ENCODE results near the gene SYT2. TPM values are rescaled to one million over a fixed set of nuclear protein-coding genes. Genes with fewer than 3 reads are reported as not detected.

The SYT2 gene
- total and polyA plus RNA-seq, 2 donors (not counting 1 experiment from before 2014, with no cell fraction given) = 0.03 TPM; not detected in 1

DNA sequence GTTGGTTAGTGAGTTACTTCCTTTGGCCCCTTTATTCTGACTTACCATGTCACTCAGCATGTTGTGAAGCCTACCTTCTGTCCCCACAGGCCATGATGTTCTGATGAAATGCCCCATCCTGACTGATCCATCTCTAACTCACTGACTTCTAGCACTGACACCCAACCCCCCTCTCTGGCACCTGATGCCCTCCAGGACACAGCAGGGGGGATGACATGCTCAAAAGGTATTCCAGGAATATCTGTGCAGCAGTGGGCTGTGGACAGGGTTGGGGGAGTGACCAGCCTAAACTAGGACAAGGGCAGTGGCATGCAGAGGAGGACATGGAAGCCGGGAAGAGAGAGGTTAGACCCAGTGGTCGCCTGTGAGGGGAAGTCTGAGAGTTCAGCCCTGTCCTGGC lies 25.5 kb downstream of the SYT2 start:
- peaks cover 16% of the 10 kb centered on the region for H3K27me3 ChIP-seq (ENCODE audit: control insufficient read depth, insufficient read depth, low read length)

DNA sequence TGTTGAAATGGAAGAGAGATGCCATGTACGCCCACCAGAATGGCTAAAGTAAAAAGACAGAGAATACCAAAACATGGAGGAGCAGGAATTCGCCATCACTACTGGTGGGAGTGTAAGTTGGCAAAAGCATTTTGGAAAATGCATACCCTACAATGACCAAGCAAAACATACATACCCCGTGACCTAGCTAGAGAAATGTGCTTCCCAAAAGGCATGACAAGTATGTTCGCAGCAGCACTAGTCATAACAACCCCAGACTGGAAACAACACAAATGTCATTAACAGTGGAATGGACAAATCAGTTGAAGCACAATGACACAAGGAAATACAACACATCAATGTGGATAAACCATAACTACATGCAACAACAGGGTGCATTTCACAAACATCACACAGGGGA lies 27.2 kb downstream of the SYT2 start:
- Histone ChIP-seq H3K79me2 (ENCODE audit: control insufficient read depth, insufficient read depth, low read length) (no peaks in the 10 kb centered on the region), H3K9me3 (ENCODE audit: control insufficient read depth, insufficient read depth, low read depth, low read length) (no peaks in the 10 kb centered on the region), H4K20me1 (ENCODE audit: control insufficient read depth, extremely low read depth, insufficient read depth, low read length) (no peaks in the 10 kb centered on the region), H2AFZ (ENCODE audit: low read length) (no peak overlapping the region), H3K27me3 (ENCODE audit: control insufficient read depth, insufficient read depth, low read length) (peaks cover 11% of the 10 kb centered on the region), H3K4me3 (replicated peaks in 1 of 4; ENCODE audit: control extremely low read depth in 1 of 4, insufficient read depth in 1 of 4, low read depth in 3 of 4, low read length in 4 of 4) (no peak overlapping the region), H3K4me2 (ENCODE audit: extremely low read depth, insufficient read depth, low read length) (no peak overlapping the region), H3K4me1 (ENCODE audit: control insufficient read depth, extremely low read depth, insufficient read depth, low read length) (no peaks in the 10 kb centered on the region), H3K9ac (ENCODE audit: insufficient read depth, low read length) (no peak overlapping the region), H3K27ac (ENCODE audit: insufficient read depth, low read length) (no peak overlapping the region), H3K36me3 (ENCODE audit: control insufficient read depth, insufficient read depth, low read length) (no peaks in the 10 kb centered on the region)
- no peak for TF ChIP-seq EZH2 (IDR thresholded peaks at IDR 0.05; ENCODE audit: low read length, missing control alignments)
- TF ChIP-seq, protein P1, sequence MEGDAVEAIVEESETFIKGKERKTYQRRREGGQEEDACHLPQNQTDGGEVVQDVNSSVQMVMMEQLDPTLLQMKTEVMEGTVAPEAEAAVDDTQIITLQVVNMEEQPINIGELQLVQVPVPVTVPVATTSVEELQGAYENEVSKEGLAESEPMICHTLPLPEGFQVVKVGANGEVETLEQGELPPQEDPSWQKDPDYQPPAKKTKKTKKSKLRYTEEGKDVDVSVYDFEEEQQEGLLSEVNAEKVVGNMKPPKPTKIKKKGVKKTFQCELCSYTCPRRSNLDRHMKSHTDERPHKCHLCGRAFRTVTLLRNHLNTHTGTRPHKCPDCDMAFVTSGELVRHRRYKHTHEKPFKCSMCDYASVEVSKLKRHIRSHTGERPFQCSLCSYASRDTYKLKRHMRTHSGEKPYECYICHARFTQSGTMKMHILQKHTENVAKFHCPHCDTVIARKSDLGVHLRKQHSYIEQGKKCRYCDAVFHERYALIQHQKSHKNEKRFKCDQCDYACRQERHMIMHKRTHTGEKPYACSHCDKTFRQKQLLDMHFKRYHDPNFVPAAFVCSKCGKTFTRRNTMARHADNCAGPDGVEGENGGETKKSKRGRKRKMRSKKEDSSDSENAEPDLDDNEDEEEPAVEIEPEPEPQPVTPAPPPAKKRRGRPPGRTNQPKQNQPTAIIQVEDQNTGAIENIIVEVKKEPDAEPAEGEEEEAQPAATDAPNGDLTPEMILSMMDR (conservative IDR thresholded peaks at IDR 0.05 in 1 of 2, IDR thresholded peaks at IDR 0.05 in 1 of 2; ENCODE audit: low read depth in 1 of 2, low read length in 2 of 2) = no peak
- DNase-seq (ENCODE audit: low read depth in 2 of 2) = no peak

More for the DNA sequence above, 25.5 kb downstream of the SYT2 start:
- Histone ChIP-seq H3K4me1 (ENCODE audit: control insufficient read depth, extremely low read depth, insufficient read depth, low read length) (no peaks in the 10 kb centered on the region), H3K9me3 (ENCODE audit: control insufficient read depth, insufficient read depth, low read depth, low read length) (no peaks in the 10 kb centered on the region), H3K4me2 (ENCODE audit: extremely low read depth, insufficient read depth, low read length) (no peak overlapping the region), H3K9ac (ENCODE audit: insufficient read depth, low read length) (no peak overlapping the region), H3K36me3 (ENCODE audit: control insufficient read depth, insufficient read depth, low read length) (no peaks in the 10 kb centered on the region), H3K4me3 (replicated peaks in 1 of 4; ENCODE audit: control extremely low read depth in 1 of 4, insufficient read depth in 1 of 4, low read depth in 3 of 4, low read length in 4 of 4) (no peak overlapping the region), H4K20me1 (ENCODE audit: control insufficient read depth, extremely low read depth, insufficient read depth, low read length) (no peaks in the 10 kb centered on the region), H3K27ac (ENCODE audit: insufficient read depth, low read length) (no peak overlapping the region), H3K79me2 (ENCODE audit: control insufficient read depth, insufficient read depth, low read length) (no peaks in the 10 kb centered on the region), H2AFZ (ENCODE audit: low read length) (no peak overlapping the region)
- no peak for DNase-seq (ENCODE audit: low read depth in 2 of 2)
- no peak for TF ChIP-seq EZH2 (IDR thresholded peaks at IDR 0.05; ENCODE audit: low read length, missing control alignments)
- TF ChIP-seq, protein P1 (conservative IDR thresholded peaks at IDR 0.05 in 1 of 2, IDR thresholded peaks at IDR 0.05 in 1 of 2; ENCODE audit: low read depth in 1 of 2, low read length in 2 of 2) = no peak

DNA sequence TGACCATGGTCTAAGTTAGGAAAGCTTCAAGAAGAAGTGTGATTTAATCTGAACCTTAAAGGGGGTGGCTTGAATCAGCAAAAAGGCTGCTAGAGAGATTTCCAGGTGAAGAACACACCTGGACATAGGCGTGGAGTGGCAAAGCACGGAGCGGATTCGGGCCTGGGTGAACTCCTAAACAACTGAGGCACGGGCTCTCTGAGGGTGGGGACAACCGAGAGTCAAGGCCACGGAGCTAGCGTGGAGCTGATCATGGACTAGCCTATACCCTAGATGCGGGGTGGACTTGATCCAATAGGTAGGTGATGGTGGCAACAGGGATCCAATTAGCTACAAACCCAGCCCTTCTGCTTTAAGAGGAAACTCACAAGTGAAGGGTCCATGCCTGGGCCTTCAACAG lies 27.8 kb downstream of the SYT2 start:
- no peak overlapping the region for H3K9ac ChIP-seq (ENCODE audit: insufficient read depth, low read length)
- no peaks in the 10 kb centered on the region for H3K79me2 ChIP-seq (ENCODE audit: control insufficient read depth, insufficient read depth, low read length)
- TF ChIP-seq EZH2 (IDR thresholded peaks at IDR 0.05; ENCODE audit: low read length, missing control alignments) = no peak
- TF ChIP-seq, protein P1 (conservative IDR thresholded peaks at IDR 0.05 in 1 of 2, IDR thresholded peaks at IDR 0.05 in 1 of 2; ENCODE audit: low read depth in 1 of 2, low read length in 2 of 2) = no peak

More for the DNA sequence above, 27.8 kb downstream of the SYT2 start:
- H3K4me2 ChIP-seq (ENCODE audit: extremely low read depth, insufficient read depth, low read length) = no peak overlapping the region
- no peaks in the 10 kb centered on the region for H3K9me3 ChIP-seq (ENCODE audit: control insufficient read depth, insufficient read depth, low read depth, low read length)
- H3K27ac ChIP-seq (ENCODE audit: insufficient read depth, low read length) = no peak overlapping the region
- no peaks in the 10 kb centered on the region for H3K4me1 ChIP-seq (ENCODE audit: control insufficient read depth, extremely low read depth, insufficient read depth, low read length)
- H3K27me3 ChIP-seq (ENCODE audit: control insufficient read depth, insufficient read depth, low read length) = peaks cover 11% of the 10 kb centered on the region
- H3K4me3 ChIP-seq (replicated peaks in 1 of 4; ENCODE audit: control extremely low read depth in 1 of 4, insufficient read depth in 1 of 4, low read depth in 3 of 4, low read length in 4 of 4) = no peak overlapping the region
- H4K20me1 ChIP-seq (ENCODE audit: control insufficient read depth, extremely low read depth, insufficient read depth, low read length) = no peaks in the 10 kb centered on the region
- DNase-seq (ENCODE audit: low read depth in 2 of 2) = no peak
- no peak overlapping the region for H2AFZ ChIP-seq (ENCODE audit: low read length)
- H3K36me3 ChIP-seq (ENCODE audit: control insufficient read depth, insufficient read depth, low read length) = no peaks in the 10 kb centered on the region
